ENCODE data around the gene IGFBP7.

- no peak for TF ChIP-seq CTCF (conservative IDR thresholded peaks at IDR 0.05; ENCODE audit: low read length)
- TF ChIP-seq EZH2phosphoT487 (IDR thresholded peaks at IDR 0.05; ENCODE audit: borderline replicate concordance, low read depth, low read length), result no peak
These were observed 44.0 kb upstream of the IGFBP7 start for GRCh38 chr4:57154191-57154590.
